Measurements from ENCODE around the gene ATXN7L2. TPM values are rescaled to one million over a fixed set of nuclear protein-coding genes. Genes with fewer than 3 reads are reported as not detected.

ATXN7L2 gene
- total RNA-seq, 4 donors from 2014 or later, result 4.3 to 7.8 (median 4.8) TPM

GRCh38 chr1:109466452-109467300, 17.0 kb upstream of the ATXN7L2 start, which contains the start of gene SYPL2:
SYPL2 (plus strand) TSS chr1:109466546; CDS start chr1:109466844, 298 bp downstream.
- no peak for DNase-seq (ENCODE audit: low spot score in 2 of 2)
- no peak for TF ChIP-seq POLR2A (IDR thresholded peaks at IDR 0.05)
- TF ChIP-seq CTCF (IDR thresholded peaks at IDR 0.05), result no peak
- WGBS, 2 donors, result 2 to 3% methylated on average over 28 to 39 of the region's 88 CpGs
- peak within 1 kb of the TSS; percentile 23 for H3K4me3 ChIP-seq (ENCODE audit: low read depth, poor library complexity, severe bottlenecking)
- intact Hi-C loops (cut with DNase I; ENCODE audit: low total_unique reads), result no loop called here

GRCh38 chr1:109467301-109467777, 16.4 kb upstream of the ATXN7L2 start:
- intact Hi-C loops (cut with DNase I; ENCODE audit: low total_unique reads), result no loop called here
- 28 to 33% methylated on average over 22 of the region's 23 CpGs for WGBS, 2 donors
- no peak overlapping the region for H3K4me3 ChIP-seq (ENCODE audit: low read depth, poor library complexity, severe bottlenecking)
- no peak for DNase-seq (ENCODE audit: low spot score in 2 of 2)
- TF ChIP-seq POLR2A (IDR thresholded peaks at IDR 0.05), result no peak
- TF ChIP-seq CTCF (IDR thresholded peaks at IDR 0.05), result no peak

- no peak for DNase-seq (ENCODE audit: low spot score in 2 of 2)
- no peak for TF ChIP-seq CTCF (IDR thresholded peaks at IDR 0.05)
- no peak for TF ChIP-seq POLR2A (IDR thresholded peaks at IDR 0.05)
- intact Hi-C loops (cut with DNase I; ENCODE audit: low total_unique reads), result no loop called here
- 92 to 100% methylated on average over 1 of the region's 1 CpG for WGBS, 2 donors
- no peak overlapping the region for H3K4me3 ChIP-seq (ENCODE audit: low read depth, poor library complexity, severe bottlenecking)
These were observed 15.6 kb upstream of the ATXN7L2 start for GRCh38 chr1:109468061-109468460.

- TF ChIP-seq CTCF (IDR thresholded peaks at IDR 0.05) (no peak), POLR2A (IDR thresholded peaks at IDR 0.05) (no peak)
- WGBS, 2 donors, result 13 to 16% methylated on average over 2 of the region's 2 CpGs
- intact Hi-C loops (cut with DNase I; ENCODE audit: low total_unique reads), result no loop called here
These were observed 14.8 kb upstream of the ATXN7L2 start for GRCh38 chr1:109468903-109469302.

GRCh38 chr1:109470245-109470644, 13.5 kb upstream of the ATXN7L2 start:
- DNase-seq (ENCODE audit: low spot score in 2 of 2), result no peak
- TF ChIP-seq CTCF (IDR thresholded peaks at IDR 0.05) (no peak), POLR2A (IDR thresholded peaks at IDR 0.05) (no peak)
- intact Hi-C loops (cut with DNase I; ENCODE audit: low total_unique reads), result no loop called here
- WGBS, 2 donors, result 57 to 67% methylated on average over 6 of the region's 6 CpGs
- H3K4me3 ChIP-seq (ENCODE audit: low read depth, poor library complexity, severe bottlenecking), result no peak overlapping the region

More at GRCh38 chr1:109468903-109469302, 14.8 kb upstream of the ATXN7L2 start:
- no peak for DNase-seq (ENCODE audit: low spot score in 2 of 2)
- no peak overlapping the region for H3K4me3 ChIP-seq (ENCODE audit: low read depth, poor library complexity, severe bottlenecking)
